MM.1S (cell line): ENCODE measurements around the gene RSU1.

Experiments used
- EZH2 ChIP-seq: fragments of 300-600 bp; sonication (generic); optimal IDR thresholded peaks from 2 replicates; pipeline ENCODE3; 2017; ENCODE audit warnings: low read depth, mild to moderate bottlenecking, antibody characterized with exemption, low read length, mixed read lengths
- EZH2phosphoT487 ChIP-seq: fragments of 300-600 bp; sonication (generic); IDR thresholded peaks from 2 replicates; pipeline ENCODE4 v1.6.1; 2018; ENCODE audit warnings: antibody characterized with exemption, low read length
- TF ChIP-seq, protein P1 (sequence below): fragments of 300-600 bp; sonication (generic); IDR thresholded peaks from 2 replicates; pipeline ENCODE4 v1.5.1; 2016; ENCODE audit warnings: antibody characterized with exemption, low read length, mixed read lengths

DNA sequence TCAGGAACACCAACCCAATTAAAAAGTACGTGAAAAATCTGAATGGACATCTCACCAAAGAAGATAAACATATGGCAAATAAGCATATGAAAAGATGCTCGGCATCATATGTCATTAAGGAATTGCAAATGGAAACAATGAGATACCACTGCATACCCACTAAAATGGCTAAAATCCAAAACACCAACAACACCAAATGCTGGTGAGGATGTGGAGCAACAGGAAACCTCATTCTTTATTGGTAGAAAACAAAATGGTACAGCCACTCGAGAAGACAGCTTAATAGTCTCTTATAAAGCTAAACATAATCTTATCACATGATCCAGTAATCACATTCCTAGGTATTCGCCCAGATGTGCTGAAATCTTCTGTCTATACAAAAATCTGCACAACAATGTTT is 13.1 kb downstream of the RSU1 start:
- TF ChIP-seq, protein P1, sequence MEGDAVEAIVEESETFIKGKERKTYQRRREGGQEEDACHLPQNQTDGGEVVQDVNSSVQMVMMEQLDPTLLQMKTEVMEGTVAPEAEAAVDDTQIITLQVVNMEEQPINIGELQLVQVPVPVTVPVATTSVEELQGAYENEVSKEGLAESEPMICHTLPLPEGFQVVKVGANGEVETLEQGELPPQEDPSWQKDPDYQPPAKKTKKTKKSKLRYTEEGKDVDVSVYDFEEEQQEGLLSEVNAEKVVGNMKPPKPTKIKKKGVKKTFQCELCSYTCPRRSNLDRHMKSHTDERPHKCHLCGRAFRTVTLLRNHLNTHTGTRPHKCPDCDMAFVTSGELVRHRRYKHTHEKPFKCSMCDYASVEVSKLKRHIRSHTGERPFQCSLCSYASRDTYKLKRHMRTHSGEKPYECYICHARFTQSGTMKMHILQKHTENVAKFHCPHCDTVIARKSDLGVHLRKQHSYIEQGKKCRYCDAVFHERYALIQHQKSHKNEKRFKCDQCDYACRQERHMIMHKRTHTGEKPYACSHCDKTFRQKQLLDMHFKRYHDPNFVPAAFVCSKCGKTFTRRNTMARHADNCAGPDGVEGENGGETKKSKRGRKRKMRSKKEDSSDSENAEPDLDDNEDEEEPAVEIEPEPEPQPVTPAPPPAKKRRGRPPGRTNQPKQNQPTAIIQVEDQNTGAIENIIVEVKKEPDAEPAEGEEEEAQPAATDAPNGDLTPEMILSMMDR = no peak
- TF ChIP-seq EZH2 (no peak), EZH2phosphoT487 (no peak)
